RWPE1 (cell line): ENCODE results near the gene INSRR.

ENCODE experiments used
- CTCF ChIA-PET: fragments of 350-600 bp; sonication (Branson Sonifier 250); formaldehyde crosslinking; extraction: SDS; loops from one replicate; lab custom pipeline; 2021; lab: Yijun Ruan, JAX
- POLR2A ChIA-PET: fragments of 400-600 bp; formaldehyde crosslinking; extraction: SDS; loops from one replicate; lab custom pipeline; 2020; ENCODE audit warnings: antibody characterized with exemption; ENCODE audit not compliant: low non-redundant PET; lab: Yijun Ruan, JAX
- DNase-seq: peaks from one replicate; pipeline ENCODE4 v3.0.0; 2012; ENCODE audit warnings: low spot score
- H3K27ac ChIP-seq: fragments of 450-650 bp; 2 replicates; pipeline ENCODE4 v1.5.1; 2017
- CTCF ChIP-seq: fragments of 450-650 bp; conservative IDR thresholded peaks from 2 replicates; pipeline ENCODE4 v1.5.1; 2017; ENCODE audit warnings: low read depth, mild to moderate bottlenecking

Gene INSRR

DNA sequence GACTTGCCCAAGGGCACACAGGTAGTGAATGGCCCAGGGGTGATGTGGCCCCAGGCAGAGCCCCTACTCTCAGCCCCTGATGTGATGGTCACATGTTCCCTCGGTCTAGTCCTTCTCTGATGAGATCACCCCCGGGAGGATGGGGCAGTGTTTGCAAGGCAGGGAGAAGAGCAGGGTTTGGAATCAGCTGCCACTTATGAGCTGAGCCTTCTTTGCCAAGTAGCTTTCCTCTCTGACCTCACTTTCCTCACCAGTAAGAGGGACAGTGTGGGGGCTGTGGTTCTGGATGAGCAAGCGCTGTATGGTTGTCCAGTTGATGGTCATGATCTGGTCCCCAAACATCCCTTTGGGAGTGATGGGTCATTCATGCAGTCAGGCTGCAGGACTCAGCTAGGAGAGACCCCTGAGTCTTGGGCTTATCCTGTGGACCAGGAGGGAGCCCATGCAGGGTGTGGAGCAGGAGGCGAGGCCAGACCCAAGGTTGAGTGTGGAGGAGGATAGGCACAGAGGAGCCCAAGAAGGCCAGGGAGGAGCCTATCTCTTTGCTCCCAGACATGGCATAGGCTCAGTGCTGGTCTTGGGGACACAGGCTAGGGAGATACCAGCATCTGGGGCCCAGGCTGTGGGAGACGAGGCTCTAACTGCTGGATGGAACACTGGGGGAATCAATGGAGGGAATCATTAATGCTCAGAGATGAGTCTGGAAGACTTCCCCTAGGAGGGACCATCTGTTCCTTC, 18.7 kb upstream of the INSRR start:
- no peak for TF ChIP-seq CTCF
- H3K27ac ChIP-seq = no peak overlapping the region
- CTCF ChIA-PET = no interaction called here
- POLR2A ChIA-PET = no interaction called here
- no peak for DNase-seq

DNA sequence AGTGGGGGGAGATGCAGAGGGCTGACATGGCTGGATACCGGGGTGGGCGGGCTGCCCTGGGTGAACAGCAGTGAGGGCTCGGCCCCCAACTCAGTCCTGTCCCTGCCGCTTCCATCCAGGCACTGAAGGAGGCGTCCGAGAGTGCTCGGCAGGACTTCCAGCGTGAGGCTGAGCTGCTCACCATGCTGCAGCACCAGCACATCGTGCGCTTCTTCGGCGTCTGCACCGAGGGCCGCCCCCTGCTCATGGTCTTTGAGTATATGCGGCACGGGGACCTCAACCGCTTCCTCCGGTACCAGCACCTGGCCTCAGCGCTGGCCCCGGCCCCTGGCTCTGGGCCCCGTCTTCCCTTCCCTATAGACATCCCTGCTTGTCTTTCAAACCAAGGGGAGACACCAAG, 17.4 kb upstream of the INSRR start:
- no peak overlapping the region for H3K27ac ChIP-seq
- ChIA-PET CTCF (no interaction called here), POLR2A (no interaction called here)
- no peak for TF ChIP-seq CTCF
- no peak for DNase-seq

DNA sequence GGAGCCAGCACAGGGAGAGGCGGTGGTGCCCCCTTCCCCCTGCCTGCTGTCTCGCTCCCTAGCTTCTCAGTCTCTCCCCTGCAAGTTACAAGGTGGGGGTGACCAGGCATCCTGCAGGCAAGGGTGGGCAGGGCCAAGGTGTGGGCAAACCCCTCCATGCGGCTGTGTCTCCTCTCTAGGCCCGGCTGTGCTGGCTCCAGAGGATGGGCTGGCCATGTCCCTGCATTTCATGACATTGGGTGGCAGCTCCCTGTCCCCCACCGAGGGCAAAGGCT, 16.4 kb upstream of the INSRR start:
- H3K27ac ChIP-seq = no peak overlapping the region
- ChIA-PET POLR2A (no interaction called here), CTCF (no interaction called here)
- DNase-seq = no peak
- no peak for TF ChIP-seq CTCF

DNA sequence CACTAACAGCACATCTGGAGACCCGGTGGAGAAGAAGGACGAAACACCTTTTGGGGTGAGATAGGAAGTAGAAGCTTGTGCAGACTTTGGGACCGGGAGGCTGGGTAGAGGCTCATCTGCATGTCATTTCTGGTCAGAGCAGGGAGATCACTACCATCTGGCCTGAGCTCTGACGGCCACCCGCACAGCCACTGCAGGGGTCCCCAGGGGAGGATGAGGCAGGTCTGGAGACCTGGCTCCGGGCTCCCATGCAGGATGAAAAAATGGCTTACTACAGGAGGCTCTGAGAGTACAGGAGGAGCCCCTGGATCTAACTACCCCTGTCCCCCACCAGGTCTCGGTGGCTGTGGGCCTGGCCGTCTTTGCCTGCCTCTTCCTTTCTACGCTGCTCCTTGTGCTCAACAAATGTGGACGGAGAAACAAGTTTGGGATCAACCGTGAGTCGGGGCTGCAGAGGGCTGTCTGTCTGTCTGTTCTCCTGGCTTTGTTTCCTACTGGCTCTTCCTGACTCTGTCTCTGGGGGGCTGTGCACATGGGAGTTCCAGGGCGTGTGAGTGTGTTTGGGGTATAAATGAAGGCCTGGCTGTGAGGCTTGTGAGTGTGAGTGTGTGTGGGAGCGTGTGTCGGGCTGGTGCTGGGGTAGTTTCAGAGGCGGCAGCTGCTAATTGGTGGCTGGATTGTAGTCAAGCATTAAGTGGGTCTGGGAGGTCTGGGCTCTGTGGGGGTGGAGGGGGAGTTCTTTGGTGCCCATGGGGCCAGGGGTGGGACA, 15.8 kb upstream of the INSRR start:
- no peak overlapping the region for H3K27ac ChIP-seq
- POLR2A ChIA-PET = no interaction called here
- CTCF ChIA-PET = interaction anchor here (0.6 to 1.6 kb wide), 2 partner anchors 15 to 62 kb away, joined by 3 to 9 read pairs; no protein-coding TSS in a partner anchor
- no peak for DNase-seq
- no peak for TF ChIP-seq CTCF

DNA sequence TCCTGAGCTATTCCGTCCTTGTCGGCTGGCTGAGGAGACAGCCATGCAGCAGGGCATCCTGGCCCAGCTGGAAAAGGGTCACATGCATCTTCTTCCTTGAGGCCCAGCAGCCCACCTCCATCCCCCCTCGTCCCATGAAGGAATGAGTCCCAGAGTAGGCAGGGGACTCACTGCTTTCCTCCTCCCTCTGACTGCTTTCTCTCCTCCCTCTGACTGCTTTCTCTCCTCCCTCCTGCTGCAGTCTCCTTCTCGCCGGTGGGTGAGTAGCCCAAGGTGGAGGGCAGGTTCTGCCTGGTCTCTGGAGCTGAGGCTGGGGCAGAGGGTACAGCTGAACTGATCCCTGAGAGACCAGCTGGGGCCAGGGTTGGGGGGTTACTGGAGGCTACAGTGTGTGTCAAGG, 15.2 kb upstream of the INSRR start:
- DNase-seq = no peak
- ChIA-PET POLR2A (no interaction called here), CTCF (interaction anchor here (0.6 to 1.6 kb wide), 2 partner anchors 16 to 61 kb away, joined by 3 to 9 read pairs; no protein-coding TSS in a partner anchor)
- H3K27ac ChIP-seq = no peak overlapping the region
- no peak for TF ChIP-seq CTCF

DNA sequence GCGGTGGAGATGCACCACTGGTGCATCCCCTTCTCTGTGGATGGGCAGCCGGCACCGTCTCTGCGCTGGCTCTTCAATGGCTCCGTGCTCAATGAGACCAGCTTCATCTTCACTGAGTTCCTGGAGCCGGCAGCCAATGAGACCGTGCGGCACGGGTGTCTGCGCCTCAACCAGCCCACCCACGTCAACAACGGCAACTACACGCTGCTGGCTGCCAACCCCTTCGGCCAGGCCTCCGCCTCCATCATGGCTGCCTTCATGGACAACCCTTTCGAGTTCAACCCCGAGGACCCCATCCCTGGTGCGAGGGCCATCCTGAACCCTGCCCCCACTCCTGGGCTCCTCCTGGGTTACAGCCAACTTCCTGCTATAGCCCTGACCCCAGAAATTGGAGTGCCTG, 14.7 kb upstream of the INSRR start:
- no peak for TF ChIP-seq CTCF
- ChIA-PET POLR2A (no interaction called here), CTCF (interaction anchor here (1.1 to 1.6 kb wide), 2 partner anchors 14 to 16 kb away, joined by 4 to 9 read pairs; no protein-coding TSS in a partner anchor)
- DNase-seq = no peak
- H3K27ac ChIP-seq = no peak overlapping the region
